ENCODE measurements around the gene ETHE1. TPM values are rescaled to one million over a fixed set of nuclear protein-coding genes. Genes with fewer than 3 reads are reported as not detected.

The ETHE1 gene
- total and polyA plus RNA-seq, 4 donors = 30.4 to 45.1 (median 34.5) TPM

- TF ChIP-seq MAX (IDR thresholded peaks at IDR 0.05) = no peak
Measured at GRCh38 chr19:43519436-43520088, 7.4 kb downstream of the ETHE1 start (continued).

- Histone ChIP-seq H3K27ac (ENCODE audit: low read depth in 1 of 2, low read length in 2 of 2) (no peak overlapping the region), H3K36me3 (ENCODE audit: control insufficient read depth in 4 of 4, insufficient read depth in 3 of 4, low read depth in 1 of 4, low read length in 3 of 4) (peaks cover 0 to 3% (median 2%) of the 10 kb centered on the region in 4 donors), H3K4me1 (ENCODE audit: control insufficient read depth in 4 of 4, insufficient read depth in 4 of 4, low read length in 3 of 4) (peaks cover 0 to 1% (median 0%) of the 10 kb centered on the region in 4 donors), H3K9me3 (ENCODE audit: control insufficient read depth in 4 of 4, low read length in 3 of 4) (no peaks in the 10 kb centered on the region), H3K4me3 (ENCODE audit: low read depth in 1 of 3, low read length in 3 of 3) (no peak overlapping the region), H3K9ac (ENCODE audit: low read depth in 1 of 2, low read length in 2 of 2) (no peak overlapping the region), H3K27me3 (ENCODE audit: control insufficient read depth in 4 of 4, insufficient read depth in 4 of 4, low read length in 3 of 4) (no peaks in the 10 kb centered on the region)
- no peak for DNase-seq (ENCODE audit: low spot score)
- TF ChIP-seq GABPA (IDR thresholded peaks at IDR 0.05 in 1 of 2, conservative IDR thresholded peaks at IDR 0.05 in 1 of 2) (no peak), CTCF (IDR thresholded peaks at IDR 0.05; ENCODE audit: low read depth, low read length, missing input control) (no peak), TAF1 (conservative IDR thresholded peaks at IDR 0.05) (no peak), MAX (IDR thresholded peaks at IDR 0.05) (no peak), RAD21 (IDR thresholded peaks at IDR 0.05) (no peak), FOXA2 (IDR thresholded peaks at IDR 0.05) (no peak), HNF4A (conservative IDR thresholded peaks at IDR 0.05) (no peak), REST (IDR thresholded peaks at IDR 0.05) (no peak), ZBTB33 (IDR thresholded peaks at IDR 0.05) (no peak), SP1 (IDR thresholded peaks at IDR 0.05) (no peak), HNF4G (IDR thresholded peaks at IDR 0.05) (no peak), ATF3 (IDR thresholded peaks at IDR 0.05) (no peak), YY1 (IDR thresholded peaks at IDR 0.05) (no peak), JUND (IDR thresholded peaks at IDR 0.05) (no peak), EGR1 (IDR thresholded peaks at IDR 0.05; ENCODE audit: low read depth in 2 of 2) (no peak)
- 67% methylated on average over 4 of the region's 4 CpGs for WGBS
Measured at GRCh38 chr19:43518051-43518450, 8.9 kb downstream of the ETHE1 start.

All from liver (tissue), 9 donors.